HG03108 (cell line): Measurements from ENCODE around the gene PPP1R9A.
"Not testable (repeated sequence)": the region's sequence is repeated elsewhere in the genome, so short reads cannot be mapped to it uniquely, and the experiment has no call there.

Experiments used
- ATAC-seq: cut with Tn5 transposase; IDR thresholded peaks from one replicate; pipeline ENCODE4 v1.9.1; 2021; ENCODE audit warnings: moderate library complexity; ENCODE audit not compliant: unreplicated experiment

PPP1R9A gene

DNA sequence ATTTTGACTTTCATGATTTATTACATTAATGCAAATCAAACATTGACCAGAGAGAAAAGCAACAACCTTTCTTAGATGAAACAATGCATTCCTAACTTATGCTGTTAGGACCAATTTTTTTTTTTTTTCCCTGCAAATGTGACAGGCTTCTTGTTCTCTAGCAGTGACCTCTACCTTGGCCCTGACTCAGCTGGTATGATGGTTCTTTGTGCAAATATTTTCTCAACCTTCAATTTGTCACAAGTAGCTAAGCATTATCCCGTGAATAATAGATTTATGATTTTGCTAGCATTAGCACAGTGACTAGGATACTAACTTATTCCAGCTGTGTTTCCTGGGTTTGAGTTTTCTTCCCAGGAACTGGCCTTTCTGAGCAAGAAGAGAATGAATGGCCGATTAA lies 64.9 kb downstream of the PPP1R9A start:
- no peak for ATAC-seq

DNA sequence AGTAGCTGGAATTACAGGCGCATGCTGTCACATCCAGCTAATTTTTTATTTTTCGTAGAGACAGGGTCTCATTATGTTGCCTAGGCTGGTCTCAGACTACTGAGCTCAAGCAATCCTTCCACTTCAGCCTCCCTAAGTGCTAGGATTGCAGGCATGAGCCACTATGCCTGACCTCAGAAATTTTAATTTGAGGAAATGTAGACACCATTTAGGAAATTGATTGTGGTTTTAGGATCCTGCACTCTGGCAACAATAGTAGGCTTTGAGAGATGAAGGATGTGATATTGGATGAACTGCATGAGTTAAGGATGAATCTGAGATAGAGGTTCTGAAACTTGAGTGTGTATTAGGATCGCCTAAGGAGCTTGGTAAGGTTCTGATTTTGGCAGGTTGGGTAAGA lies 66.5 kb downstream of the PPP1R9A start:
- no peak for ATAC-seq

DNA sequence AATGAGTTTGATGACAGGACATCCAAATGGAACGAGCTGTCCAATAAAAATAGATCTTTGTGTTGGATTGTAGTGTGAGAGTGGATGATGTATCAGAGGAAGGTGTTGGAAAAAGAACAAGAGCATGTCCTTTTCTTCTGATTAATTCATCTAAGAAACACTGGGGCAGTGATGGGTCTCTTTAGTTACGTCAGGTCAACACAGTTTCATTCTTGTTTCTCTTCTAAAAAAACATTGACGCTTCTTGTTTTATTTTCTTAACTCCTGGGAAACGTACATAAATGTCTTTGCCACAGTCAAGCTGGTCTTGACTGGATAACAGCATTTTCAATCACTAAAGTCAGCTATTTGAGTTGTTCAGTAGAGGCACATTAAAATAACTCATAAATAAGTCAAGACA lies 67.0 kb downstream of the PPP1R9A start:
- no peak for ATAC-seq

DNA sequence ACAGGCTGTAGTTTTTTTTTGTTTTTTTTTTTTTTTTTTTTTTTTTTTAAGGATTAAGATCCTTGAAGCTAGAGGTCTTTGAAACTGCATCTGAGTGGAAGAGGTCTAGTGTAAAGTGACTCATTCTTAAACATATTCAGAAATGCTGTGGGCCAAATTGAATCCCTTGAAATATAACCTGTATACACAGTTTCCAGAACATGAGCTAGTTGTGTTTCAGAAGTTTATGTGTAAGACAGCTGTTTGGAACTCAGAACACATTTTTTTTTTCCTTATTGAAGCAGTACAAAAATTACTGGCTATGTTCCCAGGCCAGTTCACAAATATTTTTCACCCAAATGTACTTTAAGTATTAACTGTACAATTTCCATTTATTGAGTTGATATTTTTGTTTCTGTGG lies 67.9 kb downstream of the PPP1R9A start:
- ATAC-seq = no peak

DNA sequence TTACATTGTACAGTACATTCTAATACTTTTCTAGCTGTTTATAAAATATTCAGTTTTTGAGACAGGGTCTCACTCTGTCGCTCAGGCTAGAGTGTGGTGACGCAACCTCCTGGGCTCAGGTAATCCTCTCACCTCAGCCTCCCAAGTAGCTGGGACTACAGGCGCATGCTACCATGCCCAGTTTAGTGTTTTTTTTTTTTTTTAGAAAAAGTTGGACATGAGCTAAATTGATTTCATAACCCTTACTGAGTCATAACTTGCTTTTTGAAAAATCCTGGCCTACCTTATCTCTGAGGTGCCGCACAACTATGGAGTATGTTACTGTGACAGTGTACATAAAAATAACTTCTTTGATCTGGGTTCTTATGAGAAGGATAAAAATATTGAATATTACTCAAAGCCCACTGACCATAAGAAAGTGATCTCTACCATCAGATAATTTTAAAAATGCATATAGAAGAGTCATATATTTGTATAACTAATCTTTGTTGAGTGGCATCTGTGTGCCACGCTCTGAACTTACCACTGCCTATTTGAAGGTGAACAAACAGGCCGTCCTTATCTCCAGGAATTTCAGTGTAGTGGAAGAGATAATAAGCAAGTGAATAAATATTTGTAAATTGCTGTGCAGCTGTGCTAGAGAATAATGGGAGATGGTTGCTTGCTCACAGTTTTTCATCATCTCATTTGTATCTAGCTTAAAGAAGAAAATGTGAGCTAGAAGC lies 73.2 kb downstream of the PPP1R9A start:
- ATAC-seq = no peak

DNA sequence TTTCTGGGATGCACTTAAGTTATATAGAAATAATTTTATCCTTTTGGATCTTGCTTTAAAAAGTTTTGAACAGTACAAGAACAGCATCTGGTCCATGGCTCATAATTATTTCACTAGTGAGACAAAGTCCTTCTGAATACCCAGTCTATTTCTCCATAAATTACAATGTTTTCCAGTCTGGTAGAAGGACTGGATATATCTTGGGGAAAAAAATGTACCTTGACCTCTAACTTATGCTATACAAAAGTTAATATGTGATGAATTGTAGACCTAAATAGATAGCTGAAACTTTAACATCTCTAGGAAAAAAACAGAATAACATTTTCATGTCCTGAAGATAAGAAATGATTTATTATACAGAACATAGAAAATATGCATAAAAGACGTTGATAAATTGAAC lies 88.5 kb downstream of the PPP1R9A start:
- no peak for ATAC-seq

DNA sequence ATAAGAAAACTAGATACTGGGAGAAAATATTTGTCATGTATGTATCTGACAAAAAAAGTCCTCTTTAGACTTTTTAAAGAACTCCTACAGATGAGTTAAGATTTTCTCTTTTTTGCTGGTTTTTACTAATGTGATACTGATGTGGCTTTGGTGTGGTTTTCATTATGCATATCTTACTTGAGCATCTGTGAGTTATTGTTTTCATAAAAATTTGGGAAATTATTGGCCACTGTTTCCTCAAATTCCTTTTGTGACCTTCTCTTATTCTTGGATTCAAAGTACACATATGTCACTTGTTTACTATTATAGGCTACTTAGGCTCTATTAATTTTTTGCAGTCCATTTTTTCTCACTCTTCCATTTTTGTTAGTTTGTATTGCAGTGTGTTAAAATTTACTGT lies 89.0 kb downstream of the PPP1R9A start:
- no peak for ATAC-seq

DNA sequence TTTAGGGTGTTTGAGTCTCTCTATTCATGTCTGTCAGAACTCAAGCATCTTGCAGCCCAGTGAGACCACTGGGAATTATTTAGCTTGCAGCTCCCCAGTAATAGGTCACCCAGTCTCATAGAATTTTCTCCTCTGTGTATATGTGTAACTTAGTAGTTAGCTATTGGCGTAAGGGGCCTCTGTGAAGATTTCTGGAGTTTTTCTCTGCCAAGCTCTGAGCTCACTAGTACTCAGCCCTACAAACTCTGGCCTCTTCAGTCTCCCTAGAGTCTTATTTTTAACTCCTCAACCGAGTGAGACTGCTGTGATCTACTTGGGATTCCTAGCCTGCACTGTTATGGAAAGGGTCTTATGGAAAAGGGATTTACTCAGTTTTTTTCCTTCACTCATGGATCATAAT lies 90.2 kb downstream of the PPP1R9A start:
- ATAC-seq = no peak

DNA sequence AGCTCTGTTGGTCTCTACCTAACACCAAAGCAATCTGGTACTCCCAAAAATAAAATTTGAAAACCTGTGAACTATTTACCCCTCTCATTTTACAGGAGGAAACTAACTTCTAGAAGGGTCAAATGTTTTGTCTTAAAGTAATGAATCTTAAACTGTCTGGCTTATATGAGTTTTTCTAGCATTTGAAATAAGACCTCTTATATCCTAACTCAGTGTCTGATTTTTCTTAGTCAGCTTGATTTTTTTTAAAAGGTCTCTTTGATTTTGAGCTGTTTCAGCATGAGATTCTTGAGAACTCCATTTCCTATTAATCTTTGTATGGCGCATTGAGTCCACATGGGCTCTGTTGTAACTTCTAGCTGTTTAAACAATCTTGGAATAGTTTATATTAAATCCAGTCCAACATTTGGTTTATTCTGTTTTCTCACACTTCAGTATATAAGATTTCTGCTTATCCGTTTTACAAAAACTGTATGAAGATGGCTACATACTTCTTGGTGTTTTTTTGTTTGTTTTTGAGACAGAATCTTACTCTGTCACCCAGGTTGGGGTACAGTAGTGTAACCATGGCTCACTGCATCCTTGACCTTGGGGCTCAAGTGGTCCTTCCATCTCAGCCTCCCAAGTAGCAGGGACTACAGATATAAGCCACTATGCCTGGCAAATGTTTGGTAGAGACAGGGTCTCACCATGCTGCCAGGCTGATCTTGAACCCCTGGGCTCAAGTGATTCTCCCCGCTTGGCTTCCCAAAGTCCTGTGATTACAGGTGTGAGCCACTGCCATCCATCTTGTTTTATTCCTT lies 91.1 kb downstream of the PPP1R9A start:
- ATAC-seq = no peak

DNA sequence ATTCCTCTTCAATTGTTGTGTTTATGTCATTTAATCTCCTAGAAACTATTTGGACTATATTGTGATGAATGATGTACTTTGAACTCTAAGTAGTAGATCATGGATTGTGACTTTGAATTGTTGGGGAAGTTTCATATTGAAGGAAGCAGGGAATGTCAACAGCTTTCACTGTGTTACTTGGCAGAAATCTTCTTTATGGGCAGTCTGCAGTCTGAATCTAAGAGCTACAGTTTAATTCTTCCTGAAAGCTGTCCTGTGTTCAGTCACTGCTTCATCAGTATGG lies 91.6 kb downstream of the PPP1R9A start:
- ATAC-seq = no peak

DNA sequence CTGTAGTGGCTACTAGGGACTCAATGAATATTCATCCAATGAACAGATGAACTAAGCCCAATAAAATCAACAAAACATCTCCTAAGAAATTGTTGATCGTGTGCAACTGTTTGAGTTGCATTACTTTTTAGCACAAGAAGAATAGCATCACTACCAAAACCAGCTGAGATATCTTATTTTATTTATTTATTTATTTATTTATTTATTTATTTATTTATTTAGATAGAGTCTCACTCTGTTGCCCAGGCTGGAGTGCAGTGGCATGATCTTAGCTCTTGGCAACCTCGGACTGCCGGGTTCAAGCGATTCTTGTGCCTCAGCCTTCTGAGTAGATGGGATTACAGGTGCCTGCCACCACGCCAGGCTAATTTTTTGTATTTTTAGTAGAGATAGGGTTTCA lies 92.2 kb downstream of the PPP1R9A start:
- ATAC-seq = not testable (repeated sequence)

DNA sequence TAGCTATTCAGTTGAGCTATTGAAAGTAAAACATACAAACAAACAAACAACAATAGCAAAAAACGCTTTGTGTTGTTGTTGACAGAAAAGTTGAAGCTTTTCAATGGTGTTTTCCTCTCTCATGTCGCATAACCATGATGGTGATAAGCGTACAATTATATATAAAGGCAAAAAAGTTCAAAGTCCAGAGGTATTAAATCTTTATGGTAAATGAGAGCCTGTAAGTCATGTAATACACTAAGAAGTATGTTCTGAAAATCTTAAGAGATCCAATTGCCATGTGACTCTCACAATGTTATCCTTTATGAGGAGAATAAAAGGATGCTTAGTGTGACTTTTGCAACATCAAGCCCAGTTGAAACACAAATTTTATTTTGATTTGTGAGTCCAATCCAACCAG lies 93.9 kb downstream of the PPP1R9A start:
- ATAC-seq = no peak

DNA sequence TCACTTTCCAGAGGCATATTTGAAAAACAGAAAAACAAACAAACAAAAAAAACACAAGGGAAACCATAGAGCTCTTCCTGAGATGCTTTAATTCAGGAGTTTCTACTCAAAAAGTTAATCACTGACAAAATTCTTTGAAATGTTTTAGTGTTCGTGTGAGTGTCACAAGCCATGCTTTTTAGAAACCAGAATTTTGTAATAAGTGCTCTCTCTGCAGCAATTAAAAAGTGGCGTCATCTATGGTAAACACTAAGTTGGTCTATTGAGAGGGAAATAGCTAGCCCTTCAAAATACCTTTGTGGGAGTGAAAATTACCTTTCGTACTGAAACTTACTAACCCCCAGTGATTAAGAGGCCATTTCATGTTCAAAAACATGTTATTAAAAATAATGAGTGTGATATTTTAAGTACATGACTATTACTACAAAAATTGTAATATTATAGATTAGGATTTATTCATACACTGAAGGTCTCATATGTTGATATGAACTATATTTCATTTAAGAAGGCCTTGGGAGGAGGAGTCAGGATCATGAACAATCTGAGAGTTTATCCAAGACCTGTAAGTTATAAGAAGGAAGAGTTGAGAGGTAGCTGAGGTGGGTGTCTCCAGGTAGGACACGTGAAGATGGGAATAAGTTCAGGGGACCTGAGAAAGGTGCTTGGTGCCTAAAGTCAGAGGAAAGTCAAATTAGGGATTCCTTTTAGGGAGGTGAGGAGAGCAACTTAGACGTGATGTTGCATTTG lies 94.6 kb downstream of the PPP1R9A start:
- no peak for ATAC-seq

DNA sequence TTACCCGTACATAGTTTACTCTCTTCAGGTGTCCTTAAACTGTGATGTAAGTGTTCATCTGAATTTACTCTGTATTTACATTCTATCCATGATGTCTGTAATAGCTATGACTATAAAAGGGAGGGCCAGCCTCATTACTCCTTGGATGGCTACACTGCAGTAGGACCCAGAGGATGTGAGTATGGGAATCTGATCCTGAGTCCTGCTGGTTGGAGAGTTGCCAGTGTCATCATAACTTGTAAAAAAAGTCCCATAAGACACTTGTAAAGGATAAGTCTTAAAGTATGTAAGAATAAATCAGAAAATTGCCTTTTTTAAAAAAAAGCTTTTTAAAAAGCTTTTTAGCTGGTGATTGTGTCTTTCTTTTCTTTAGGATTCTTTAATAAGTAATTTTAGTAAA lies 95.4 kb downstream of the PPP1R9A start:
- no peak for ATAC-seq

DNA sequence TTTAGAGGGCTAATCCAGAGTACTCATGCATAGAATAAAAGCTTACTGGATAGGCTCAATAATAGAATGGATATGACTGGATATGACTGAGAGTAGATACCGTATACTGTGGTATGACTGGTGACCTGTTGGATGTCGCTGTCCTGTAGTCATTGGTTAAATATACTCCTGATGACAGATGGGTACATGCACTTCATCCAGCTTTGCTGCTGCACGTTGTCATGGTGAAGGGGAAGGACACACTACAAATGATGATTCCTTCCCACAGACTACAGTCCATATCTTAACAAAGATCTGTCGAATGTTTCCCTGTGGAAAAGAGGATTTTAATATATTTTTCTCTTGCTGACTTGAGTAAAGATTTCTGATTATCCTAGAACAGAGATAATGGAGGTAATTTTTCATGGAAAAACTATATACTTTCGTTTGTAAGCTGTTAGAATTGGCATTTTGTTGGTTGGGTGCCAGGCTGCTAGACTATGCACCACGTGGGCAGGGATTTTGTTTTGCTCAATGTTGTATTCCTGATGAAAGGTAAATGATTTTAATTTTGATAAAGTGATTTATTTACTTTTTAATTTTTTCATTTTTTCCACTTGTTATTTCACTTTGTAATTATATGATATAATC lies 97.3 kb downstream of the PPP1R9A start:
- ATAC-seq = no peak

DNA sequence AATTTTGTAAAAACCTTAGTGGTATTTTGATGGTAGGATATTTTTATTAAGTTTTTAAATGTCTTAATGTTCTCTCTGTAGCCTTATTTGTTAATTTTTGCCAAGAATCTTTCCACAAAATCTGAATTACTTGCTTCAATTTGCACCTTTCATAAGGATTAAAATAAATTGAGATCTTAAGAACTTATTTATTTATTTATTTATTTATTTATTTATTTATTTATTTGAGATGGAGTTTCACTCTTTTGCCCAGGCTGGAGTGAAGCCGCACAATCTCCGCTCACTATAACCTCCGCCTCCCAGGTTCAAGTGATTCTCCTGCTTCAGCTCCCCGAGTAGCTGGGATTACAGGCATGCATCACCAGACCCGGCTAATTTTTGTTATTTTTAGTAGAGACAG lies 98.6 kb downstream of the PPP1R9A start:
- no peak for ATAC-seq

DNA sequence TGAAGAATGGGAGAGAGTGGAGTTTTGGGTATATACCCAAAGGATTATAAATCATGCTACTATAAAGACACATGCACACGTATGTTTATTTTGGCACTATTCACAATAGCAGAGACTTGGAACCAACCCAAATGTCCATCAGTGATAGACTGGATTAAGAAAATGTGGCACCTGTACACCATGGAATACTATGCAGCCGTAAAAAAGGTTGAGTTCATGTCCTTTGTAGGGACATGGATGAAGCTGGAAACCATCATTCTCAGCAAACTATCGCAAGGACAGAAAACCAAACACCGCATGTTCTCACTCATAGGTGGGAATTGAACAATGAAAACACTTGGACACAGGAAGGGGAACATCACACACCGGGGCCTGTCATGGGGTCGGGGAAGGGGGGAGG lies 101.4 kb downstream of the PPP1R9A start:
- ATAC-seq = not testable (repeated sequence)

DNA sequence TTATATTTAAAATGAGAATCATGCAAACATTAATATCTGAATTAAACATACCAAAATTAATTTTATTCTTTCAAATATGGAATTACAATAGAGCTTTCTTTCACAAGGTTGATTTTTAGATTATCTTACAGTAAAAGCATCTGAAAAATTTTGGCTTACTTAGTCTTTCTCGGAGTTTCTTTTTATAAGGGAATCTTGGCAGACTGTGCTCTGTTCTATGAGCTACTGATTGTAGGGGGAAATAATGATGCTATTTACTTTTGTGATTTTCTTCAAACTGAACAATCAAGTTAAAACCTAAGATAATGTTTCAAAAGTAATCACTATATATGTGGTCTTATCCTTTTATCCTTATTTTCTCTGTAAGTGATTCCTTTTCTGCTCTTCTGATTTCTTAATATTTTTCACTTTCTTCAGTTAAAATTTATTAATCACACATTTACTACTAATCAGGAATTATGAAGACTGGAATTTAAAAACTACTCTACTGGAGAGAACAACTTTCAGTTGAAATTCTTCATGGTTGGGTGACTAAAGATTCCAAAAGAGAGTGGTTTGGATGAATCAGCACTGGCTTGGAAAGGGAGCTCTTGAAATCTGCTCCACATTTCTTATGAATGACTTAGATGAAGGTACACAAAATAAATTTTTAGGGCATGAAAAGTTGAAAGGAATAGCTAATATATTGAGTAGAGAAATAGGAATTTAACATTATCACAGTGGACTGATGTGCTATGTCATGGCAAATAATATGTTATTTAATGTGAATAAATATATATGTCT lies 103.9 kb downstream of the PPP1R9A start:
- ATAC-seq = no peak

DNA sequence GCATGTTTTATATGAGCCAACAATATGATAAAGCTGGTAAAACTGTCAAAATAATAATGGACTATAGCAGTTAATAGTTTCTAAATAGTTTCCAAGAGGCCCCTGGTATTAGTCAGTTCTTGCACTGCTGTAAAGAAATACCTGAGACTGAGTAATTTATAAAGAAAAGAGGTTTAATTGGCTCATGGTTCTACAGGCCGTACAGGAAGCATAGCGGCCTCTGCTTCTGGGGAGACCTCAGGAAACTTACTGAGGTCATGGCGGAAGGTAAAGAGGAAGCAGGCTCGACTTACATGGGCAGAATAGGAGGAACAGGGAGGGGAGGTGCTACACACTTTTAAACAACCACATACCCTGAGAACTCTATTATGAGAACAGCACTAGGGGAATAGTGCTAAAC lies 104.6 kb downstream of the PPP1R9A start:
- ATAC-seq = no peak

DNA sequence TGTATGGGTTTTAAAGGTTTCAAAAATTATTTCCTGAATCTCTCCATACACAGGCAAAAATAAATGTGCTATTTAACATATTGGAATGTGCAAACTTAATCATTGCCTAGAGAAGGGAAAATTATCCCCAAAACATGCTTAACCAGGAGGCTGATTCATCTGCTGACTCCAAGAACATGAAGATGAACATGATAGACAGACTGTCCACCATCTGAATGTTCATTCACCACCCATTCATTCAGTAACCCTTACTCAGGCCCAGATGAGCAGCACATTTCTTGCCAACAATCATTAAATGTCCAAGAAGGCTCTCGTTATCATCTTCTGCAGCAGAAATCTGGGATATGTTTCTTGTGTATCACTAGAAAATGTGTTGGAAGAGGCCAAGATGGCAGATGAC lies 110.6 kb downstream of the PPP1R9A start:
- no peak for ATAC-seq

DNA sequence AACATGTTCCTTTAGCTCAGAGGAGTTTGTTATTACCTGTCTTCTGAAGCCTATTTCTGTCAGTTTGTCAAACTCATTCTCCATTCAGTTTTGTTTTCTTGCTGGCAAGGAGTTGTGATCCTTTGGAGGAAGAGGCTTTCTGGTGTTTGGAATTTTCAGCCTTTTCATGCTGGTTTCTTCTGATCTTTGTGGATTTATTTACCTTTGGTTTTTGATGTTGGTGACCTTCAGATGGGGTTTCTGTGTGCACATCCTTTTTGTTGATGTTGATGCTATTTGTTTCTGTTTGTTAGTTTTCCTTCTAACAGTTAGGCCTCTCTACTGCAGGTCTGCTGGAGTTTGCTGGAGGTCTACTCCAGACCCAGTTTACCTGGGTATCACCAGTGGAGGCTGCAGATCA lies 118.6 kb downstream of the PPP1R9A start:
- ATAC-seq = no peak
